Body of pancreas (tissue), 4 donors: ENCODE data around the gene UGT1A5. TPM values are rescaled to one million over a fixed set of nuclear protein-coding genes. Genes with fewer than 3 reads are reported as not detected.
"Not testable (repeated sequence)": the region's sequence is repeated elsewhere in the genome, so short reads cannot be mapped to it uniquely, and the experiment has no call there.

Experiments used
- ATAC-seq: fragments of 150-250 bp; one replicate; pipeline ENCODE4 v1.9.1; 2016
- DNase-seq, 4 donors: peaks; one replicate each; pipeline ENCODE4 v3.0.0-alpha.2; 2019
- H3K27ac ChIP-seq, 4 donors: fragments of 200-600 bp; sonication (generic); 1 replicate in 3 of 4; 2 replicates in 1 of 4; pipeline versions ENCODE4 v1.5.1 to v1.6.1; 2016 to 2019; ENCODE audit warnings: mild to moderate bottlenecking in 1 of 4, mixed read lengths in 1 of 4, moderate library complexity in 1 of 4
- H3K27me3 ChIP-seq, 2 donors: fragments of 200-600 bp; sonication (generic); one replicate each; pipeline ENCODE4 v1.6.0; 2016; ENCODE audit warnings: mild to moderate bottlenecking in 1 of 2
- H3K36me3 ChIP-seq, 2 donors: fragments of 200-600 bp; sonication (generic); replicated peaks in 1 of 2; 2 replicates each; pipeline ENCODE4 v1.5.1; 2016; ENCODE audit warnings: low read depth in 2 of 2; ENCODE audit not compliant: insufficient read depth in 1 of 2
- H3K4me1 ChIP-seq: fragments of 200-600 bp; sonication (generic); one replicate; pipeline ENCODE4 v1.6.0; 2016
- H3K4me3 ChIP-seq, 2 donors: fragments of 200-600 bp; sonication (generic); 1 replicate in 1 of 2; 2 replicates in 1 of 2; pipeline ENCODE4 v1.5.1; 2016 to 2019
- H3K9me3 ChIP-seq, 3 donors: fragments of 200-600 bp; sonication (generic); 1 replicate in 2 of 3; 2 replicates in 1 of 3; pipeline ENCODE4 v1.5.1; 2016
- CTCF ChIP-seq, 7 experiments: fragments of 450-650 bp in 4 of 7; fragments of 200-600 bp in 3 of 7; sonication (generic) in 3 of 7; IDR thresholded peaks; one replicate each; pipeline ENCODE4 v1.5.1; 2016 to 2019; ENCODE audit warnings: antibody characterized with exemption in 7 of 7
- POLR2A ChIP-seq, 3 donors: fragments of 450-650 bp; IDR thresholded peaks; one replicate each; pipeline ENCODE4 v1.6.1; 2016; ENCODE audit warnings: antibody characterized with exemption in 3 of 3, mild to moderate bottlenecking in 2 of 3
- WGBS, 2 donors: methylation state at CpG; one replicate each; pipeline ENCODE4 v1.1.5; 2017; 5-methylcytosine and 5-hydroxymethylcytosine counted together
- intact Hi-C: fragments of 100-400 bp; cut with DNase I; formaldehyde crosslinking; loops from one replicate; pipeline ENCODE4 v1.15.1; 2023
- total RNA-seq, 2 donors: library from RNA; depleted of rRNA; stranded (reverse); fragments of >200 nt; gene quantifications; one replicate each; pipeline ENCODE4 v1.1.0, GENCODE V29; 2016

The UGT1A5 gene
- total RNA-seq, 2 donors from 2014 or later: not detected

- Histone ChIP-seq H3K27ac (no peak overlapping the region), H3K9me3 (no peaks in the 10 kb centered on the region), H3K36me3 (no peaks in the 10 kb centered on the region), H3K27me3 (no peaks in the 10 kb centered on the region), H3K4me3 (no peak overlapping the region), H3K4me1 (no peaks in the 10 kb centered on the region)
- no peak for TF ChIP-seq POLR2A (IDR thresholded peaks at IDR 0.05)
- no peak for TF ChIP-seq CTCF (IDR thresholded peaks at IDR 0.05)
- DNase-seq (no peak), ATAC-seq (no peak)
- 50 to 67% methylated on average over 7 of the region's 7 CpGs for WGBS, 2 donors
- intact Hi-C loops: no loop called here
Measured at GRCh38 chr2:233713262-233713615, 532 bp downstream of the UGT1A5 start.

DNA sequence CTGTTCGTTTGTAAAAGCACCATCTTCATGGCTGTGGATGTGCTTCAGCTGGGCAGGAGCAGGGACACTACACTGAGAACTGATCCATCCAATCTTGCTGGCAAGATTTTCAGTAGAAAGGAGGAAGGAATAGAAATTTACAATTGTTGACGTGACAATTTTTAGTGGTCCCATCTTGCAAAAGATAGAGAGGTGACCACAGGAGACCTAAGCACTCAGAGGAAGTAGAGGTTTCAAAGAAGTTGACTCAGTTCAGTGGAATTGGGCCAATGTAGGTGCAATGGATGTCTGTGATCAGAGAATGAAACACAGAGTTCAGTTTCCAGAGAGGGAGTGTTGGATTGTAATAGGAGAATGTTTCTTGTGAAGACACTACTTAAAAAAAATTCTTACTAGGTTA, 1.4 kb downstream of the UGT1A5 start:
- H3K4me1 ChIP-seq: no peaks in the 10 kb centered on the region
- 49 to 57% methylated on average over 2 of the region's 2 CpGs for WGBS, 2 donors

GRCh38 chr2:233718552-233718951, 5.8 kb downstream of the UGT1A5 start, which contains the start of gene UGT1A4:
TSS of gene UGT1A4 (plus strand) at chr2:233718736. CDS start at chr2:233718821, 85 bp downstream.
- H3K4me3 ChIP-seq: no peak within 1 kb of the TSS
- no peaks in the 10 kb centered on the region for H3K4me1 ChIP-seq
- H3K27ac ChIP-seq: no peak within 1 kb of the TSS
- intact Hi-C loops: no loop called here
- DNase-seq (no peak), ATAC-seq (no peak)
- 62 to 69% methylated on average over 4 to 7 of the region's 7 CpGs for WGBS, 2 donors
- H3K27me3 ChIP-seq: no peaks in the 10 kb centered on the region
- no peaks in the 10 kb centered on the region for H3K9me3 ChIP-seq
- no peaks in the 10 kb centered on the region for H3K36me3 ChIP-seq
- no peak for TF ChIP-seq CTCF (IDR thresholded peaks at IDR 0.05)

More for the DNA sequence above, 1.4 kb downstream of the UGT1A5 start:
- Histone ChIP-seq H3K36me3 (no peaks in the 10 kb centered on the region), H3K27ac (no peak overlapping the region), H3K9me3 (no peaks in the 10 kb centered on the region), H3K4me3 (no peak overlapping the region), H3K27me3 (no peaks in the 10 kb centered on the region)
- TF ChIP-seq CTCF (IDR thresholded peaks at IDR 0.05): no peak
- TF ChIP-seq POLR2A (IDR thresholded peaks at IDR 0.05): no peak
- ATAC-seq (no peak), DNase-seq (no peak)
- intact Hi-C loops: no loop called here

DNA sequence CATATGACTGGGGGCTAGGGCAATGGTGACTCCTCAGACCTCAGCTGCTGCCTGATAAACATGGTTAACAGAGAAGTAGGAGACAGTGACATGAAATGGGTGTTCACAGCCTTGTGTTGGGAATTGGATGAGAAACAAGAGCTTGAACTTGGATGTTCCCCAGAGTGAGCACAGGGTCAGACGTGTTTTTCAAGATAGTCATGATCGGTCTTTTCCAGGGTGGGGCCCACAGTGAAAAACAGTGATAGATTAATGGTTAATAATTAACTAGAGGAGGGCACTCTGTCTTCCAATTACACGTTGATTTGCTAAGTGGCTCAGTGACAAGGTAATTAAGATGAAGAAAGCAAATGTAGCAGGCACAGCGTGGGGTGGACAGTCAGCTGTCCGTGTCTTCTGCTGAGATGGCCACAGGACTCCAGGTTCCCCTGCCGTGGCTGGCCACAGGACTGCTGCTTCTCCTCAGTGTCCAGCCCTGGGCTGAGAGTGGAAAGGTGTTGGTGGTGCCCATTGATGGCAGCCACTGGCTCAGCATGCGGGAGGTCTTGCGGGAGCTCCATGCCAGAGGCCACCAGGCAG, 16.1 kb downstream of the UGT1A5 start, which contains the start of gene UGT1A3:
TSS of gene UGT1A3 (plus strand) at position 320 of the 579 bp plus-strand sequence. CDS start at position 405, 85 bp downstream.
- no peak for TF ChIP-seq CTCF (IDR thresholded peaks at IDR 0.05)
- no peak for TF ChIP-seq POLR2A (IDR thresholded peaks at IDR 0.05)
- intact Hi-C loops: no loop called here
- no peaks in the 10 kb centered on the region for H3K36me3 ChIP-seq
- WGBS, 2 donors: 57 to 63% methylated on average over 8 of the region's 8 CpGs
- no peaks in the 10 kb centered on the region for H3K4me1 ChIP-seq
- ATAC-seq (no peak), DNase-seq (no peak)
- H3K27ac ChIP-seq: no peak within 1 kb of the TSS
- H3K27me3 ChIP-seq: no peaks in the 10 kb centered on the region
- no peaks in the 10 kb centered on the region for H3K9me3 ChIP-seq
- H3K4me3 ChIP-seq: no peak within 1 kb of the TSS

DNA sequence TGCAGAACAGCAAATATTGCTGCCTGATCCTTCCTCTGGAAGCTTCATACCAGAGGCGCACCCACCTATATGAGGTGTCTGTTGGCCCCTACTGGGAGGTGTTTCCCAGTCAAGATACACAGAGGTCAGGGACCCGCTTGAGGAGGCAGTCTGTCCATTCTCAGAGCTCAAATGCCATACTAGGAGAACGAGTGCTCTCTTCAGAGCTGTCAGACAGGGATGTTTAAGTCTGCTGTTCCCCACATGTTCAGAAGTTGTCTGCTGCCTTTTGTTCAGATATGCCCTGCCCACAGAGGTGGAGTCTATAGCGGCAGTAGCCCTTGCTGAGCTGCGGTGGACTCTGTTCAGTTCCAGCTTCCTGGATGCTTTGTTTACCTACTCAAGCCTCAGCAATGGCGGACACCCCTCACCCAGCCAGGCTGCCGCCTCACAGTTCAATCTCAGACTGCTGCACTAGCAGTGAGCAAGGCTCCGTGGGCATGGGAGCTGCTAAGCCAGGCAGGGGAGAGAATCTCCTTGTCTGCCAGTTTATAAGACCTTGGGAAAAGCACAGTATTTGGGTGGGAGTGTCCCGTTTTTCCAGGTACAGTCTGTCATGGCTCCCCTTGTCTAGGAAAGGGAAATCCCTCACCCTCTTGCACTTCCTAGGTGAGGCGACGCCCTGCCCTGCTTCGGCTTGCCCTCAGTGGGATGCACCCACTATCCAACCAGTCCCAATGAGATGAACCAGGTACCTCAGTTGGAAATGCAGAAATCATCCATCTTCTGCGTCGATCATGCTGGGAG, 24.4 kb downstream of the UGT1A5 start:
- H3K36me3 ChIP-seq, H3K9me3 ChIP-seq, H3K4me3 ChIP-seq, H3K27me3 ChIP-seq, intact Hi-C loops, H3K27ac ChIP-seq, ATAC-seq, DNase-seq, H3K4me1 ChIP-seq: not testable (repeated sequence)
- WGBS, 2 donors: 70 to 77% methylated on average over 10 to 14 of the region's 14 CpGs
